GM19043 (cell line): ENCODE data around the gene DRP2.
A peak's percentile ranks its signal among the peaks of the same experiment; 100 is the strongest.
"Not testable (repeated sequence)": the region's sequence is repeated elsewhere in the genome, so short reads cannot be mapped to it uniquely, and the experiment has no call there.

Experiments used
- ATAC-seq: cut with Tn5 transposase; IDR thresholded peaks from one replicate; pipeline ENCODE4 v1.9.1; 2021; ENCODE audit warnings: low read depth; ENCODE audit not compliant: unreplicated experiment

DRP2 gene

GRCh38 chrX:101219116-101219863 lies at the start of gene DRP2:
DRP2 (plus strand) TSS chrX:101219786; CDS start chrX:101231648, 11,862 bp downstream.
- no peak for ATAC-seq

- no peak for ATAC-seq
Observed at GRCh38 chrX:101171883-101172400, 47.6 kb upstream of the DRP2 start.

GRCh38 chrX:101176439-101176838 lies 43.1 kb upstream of the DRP2 start:
- no peak for ATAC-seq

GRCh38 chrX:101184876-101185275 lies 34.7 kb upstream of the DRP2 start:
- not testable (repeated sequence) for ATAC-seq

GRCh38 chrX:101187961-101188360 lies 31.6 kb upstream of the DRP2 start:
- ATAC-seq = not testable (repeated sequence)

- no peak for ATAC-seq
Observed at GRCh38 chrX:101190736-101191135, 28.9 kb upstream of the DRP2 start.

- ATAC-seq = no peak
Observed at GRCh38 chrX:101191217-101191750, 28.3 kb upstream of the DRP2 start.

- no peak for ATAC-seq
Observed at GRCh38 chrX:101195442-101196173, 24.0 kb upstream of the DRP2 start.

- ATAC-seq = no peak
Observed at GRCh38 chrX:101203761-101204351, 15.7 kb upstream of the DRP2 start.

- peak; percentile 56 for ATAC-seq
Observed at GRCh38 chrX:101206471-101206870, 13.1 kb upstream of the DRP2 start.

- peak; percentile 56 for ATAC-seq
Observed at GRCh38 chrX:101208152-101208905, 11.3 kb upstream of the DRP2 start.

GRCh38 chrX:101210630-101211029 lies 9.0 kb upstream of the DRP2 start:
- no peak for ATAC-seq

GRCh38 chrX:101217689-101218088 lies 1.9 kb upstream of the DRP2 start:
- no peak for ATAC-seq

GRCh38 chrX:101219864-101220346 lies 319 bp downstream of the DRP2 start:
- no peak for ATAC-seq

GRCh38 chrX:101220662-101221260 lies 1.2 kb downstream of the DRP2 start:
- ATAC-seq = no peak

- no peak for ATAC-seq
Observed at GRCh38 chrX:101223226-101223625, 3.6 kb downstream of the DRP2 start.

- ATAC-seq = no peak
Observed at GRCh38 chrX:101229170-101229569, 9.6 kb downstream of the DRP2 start.

GRCh38 chrX:101230636-101231035 lies 11.1 kb downstream of the DRP2 start:
- ATAC-seq = no peak

GRCh38 chrX:101231080-101231479 lies 11.5 kb downstream of the DRP2 start:
- ATAC-seq = no peak

GRCh38 chrX:101232316-101232715 lies 12.7 kb downstream of the DRP2 start:
- ATAC-seq = no peak
